OCI-LY1 (cell line): ENCODE measurements around the gene ELOVL1.

Experiments used
- H2AFZ ChIP-seq: fragments of 200-600 bp; sonication (generic), shearing (Covaris generic); 2 replicates; pipeline ENCODE4 v1.6.0; 2014; ENCODE audit warnings: antibody characterized with exemption, mild to moderate bottlenecking, low read length
- H3F3A ChIP-seq: fragments of 200-600 bp; sonication (generic), shearing (Covaris generic); 2 replicates; pipeline ENCODE4 v1.6.0; 2014; ENCODE audit warnings: mild to moderate bottlenecking, antibody characterized with exemption, low read length, moderate library complexity; ENCODE audit not compliant: insufficient read depth
- H3K27ac ChIP-seq: fragments of 200-600 bp; sonication (generic); 2 replicates; pipeline ENCODE4 v1.5.1; 2014; ENCODE audit warnings: low read length, mixed run types, mild to moderate bottlenecking, low read depth; ENCODE audit not compliant: poor library complexity, severe bottlenecking
- H3K27me3 ChIP-seq: fragments of 200-600 bp; sonication (generic); 2 replicates; pipeline ENCODE4 v1.6.0; 2014; ENCODE audit warnings: antibody characterized with exemption, mild to moderate bottlenecking, low read length, moderate library complexity; ENCODE audit not compliant: insufficient read depth
- H3K36me3 ChIP-seq: fragments of 200-600 bp; sonication (generic); 2 replicates; pipeline ENCODE4 v1.6.1; 2014; ENCODE audit warnings: mild to moderate bottlenecking, antibody characterized with exemption, low read length, moderate library complexity, mixed read lengths; ENCODE audit not compliant: insufficient read depth
- H3K4me1 ChIP-seq: fragments of 200-600 bp; sonication (generic); 2 replicates; pipeline ENCODE4 v1.5.1; 2014; ENCODE audit warnings: mild to moderate bottlenecking, low read length, moderate library complexity; ENCODE audit not compliant: insufficient read depth, severe bottlenecking
- H3K4me2 ChIP-seq: fragments of 200-600 bp; sonication (generic), shearing (Covaris generic); 2 replicates; pipeline ENCODE4 v1.6.1; 2014; ENCODE audit warnings: low read length
- H3K4me3 ChIP-seq: fragments of 200-600 bp; sonication (generic); 2 replicates; pipeline ENCODE4 v1.5.1; 2014; ENCODE audit warnings: low read length, low read depth, mild to moderate bottlenecking, mixed read lengths; ENCODE audit not compliant: poor library complexity, severe bottlenecking
- H3K79me2 ChIP-seq: fragments of 200-600 bp; shearing (Covaris generic); 2 replicates; pipeline ENCODE4 v1.6.1; 2016; ENCODE audit warnings: mixed run types, low read length, mixed read lengths; ENCODE audit not compliant: insufficient read depth
- H3K9ac ChIP-seq: fragments of 200-600 bp; sonication (generic), shearing (Covaris generic); 2 replicates; pipeline ENCODE4 v1.6.1; 2014; ENCODE audit warnings: mild to moderate bottlenecking, low read length, mixed read lengths
- H3K9me2 ChIP-seq: fragments of 200-600 bp; sonication (generic), shearing (Covaris generic); 2 replicates; pipeline ENCODE4 v1.6.1; 2014; ENCODE audit warnings: low read depth, mild to moderate bottlenecking, low read length, mixed read lengths
- H3K9me3 ChIP-seq: fragments of 200-600 bp; shearing (Covaris generic); 2 replicates; pipeline ENCODE4 v1.6.1; 2014; ENCODE audit warnings: low read length, mixed read lengths
- H4K20me1 ChIP-seq: fragments of 200-600 bp; sonication (generic), shearing (Covaris generic); 2 replicates; pipeline ENCODE4 v1.6.0; 2016; ENCODE audit warnings: mild to moderate bottlenecking, low read length; ENCODE audit not compliant: insufficient read depth
- CTCF ChIP-seq: fragments of 200-600 bp; sonication (generic), shearing (Covaris generic); IDR thresholded peaks from 2 replicates; pipeline ENCODE4 v1.5.1; 2017; ENCODE audit warnings: mild to moderate bottlenecking, antibody characterized with exemption, low read length, moderate library complexity, mixed read lengths
- EZH2 ChIP-seq: fragments of 200-600 bp; sonication (generic), shearing (Covaris generic); IDR thresholded peaks from 2 replicates; pipeline ENCODE4 v1.8.0; 2017; ENCODE audit warnings: borderline replicate concordance, mixed run types, mild to moderate bottlenecking, antibody characterized with exemption, low read length, moderate library complexity, mixed read lengths

The ELOVL1 gene

GRCh38 chr1:43313771-43314170 is 54.0 kb downstream of the ELOVL1 start:
- H3F3A ChIP-seq = no peaks in the 10 kb centered on the region
- H2AFZ ChIP-seq = no peak overlapping the region
- H3K36me3 ChIP-seq = no peaks in the 10 kb centered on the region
- no peaks in the 10 kb centered on the region for H3K9me3 ChIP-seq
- TF ChIP-seq EZH2 (no peak), CTCF (no peak)
- H3K9me2 ChIP-seq = no peaks in the 10 kb centered on the region
- no peak overlapping the region for H3K4me2 ChIP-seq
- H3K4me1 ChIP-seq = no peaks in the 10 kb centered on the region
- no peak overlapping the region for H3K9ac ChIP-seq
- no peaks in the 10 kb centered on the region for H3K79me2 ChIP-seq
- H3K27me3 ChIP-seq = no peaks in the 10 kb centered on the region
- H3K27ac ChIP-seq = no peak overlapping the region
- H3K4me3 ChIP-seq = no peak overlapping the region
- no peaks in the 10 kb centered on the region for H4K20me1 ChIP-seq
